ENCODE data around the gene SORCS3. TPM values are rescaled to one million over a fixed set of nuclear protein-coding genes. Genes with fewer than 3 reads are reported as not detected.

The SORCS3 gene
- total RNA-seq, 4 donors from 2014 or later: not detected

DNA sequence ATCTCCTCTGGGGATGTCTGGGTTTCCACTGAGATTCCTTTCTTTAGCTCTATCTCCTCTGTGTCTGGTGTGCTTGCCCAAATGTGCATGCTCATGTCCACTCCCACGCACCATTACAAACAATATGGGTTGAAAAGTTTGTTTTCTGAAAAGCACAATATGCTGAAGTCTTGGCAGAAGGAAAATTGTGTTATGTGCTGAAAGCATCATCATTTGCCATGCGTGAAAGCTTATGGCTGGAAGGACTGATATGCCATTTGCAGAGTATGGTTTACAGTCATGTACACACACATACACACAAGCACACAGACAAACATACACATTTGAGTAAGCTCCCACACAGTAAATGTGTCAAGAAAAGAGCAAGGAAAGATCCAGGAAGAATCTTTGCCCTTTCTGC, 231.6 kb downstream of the SORCS3 start:
- WGBS, 2 donors: 68 to 70% methylated on average over 2 of the region's 2 CpGs
- intact Hi-C loops (cut with DNase I): no loop called here
- Histone ChIP-seq H3K9me3 (no peaks in the 10 kb centered on the region), H3K27ac (no peak overlapping the region), H3K36me3 (no peaks in the 10 kb centered on the region), H3K27me3 (no peaks in the 10 kb centered on the region), H3K4me1 (no peaks in the 10 kb centered on the region), H3K4me3 (no peak overlapping the region)
- TF ChIP-seq, protein P1, sequence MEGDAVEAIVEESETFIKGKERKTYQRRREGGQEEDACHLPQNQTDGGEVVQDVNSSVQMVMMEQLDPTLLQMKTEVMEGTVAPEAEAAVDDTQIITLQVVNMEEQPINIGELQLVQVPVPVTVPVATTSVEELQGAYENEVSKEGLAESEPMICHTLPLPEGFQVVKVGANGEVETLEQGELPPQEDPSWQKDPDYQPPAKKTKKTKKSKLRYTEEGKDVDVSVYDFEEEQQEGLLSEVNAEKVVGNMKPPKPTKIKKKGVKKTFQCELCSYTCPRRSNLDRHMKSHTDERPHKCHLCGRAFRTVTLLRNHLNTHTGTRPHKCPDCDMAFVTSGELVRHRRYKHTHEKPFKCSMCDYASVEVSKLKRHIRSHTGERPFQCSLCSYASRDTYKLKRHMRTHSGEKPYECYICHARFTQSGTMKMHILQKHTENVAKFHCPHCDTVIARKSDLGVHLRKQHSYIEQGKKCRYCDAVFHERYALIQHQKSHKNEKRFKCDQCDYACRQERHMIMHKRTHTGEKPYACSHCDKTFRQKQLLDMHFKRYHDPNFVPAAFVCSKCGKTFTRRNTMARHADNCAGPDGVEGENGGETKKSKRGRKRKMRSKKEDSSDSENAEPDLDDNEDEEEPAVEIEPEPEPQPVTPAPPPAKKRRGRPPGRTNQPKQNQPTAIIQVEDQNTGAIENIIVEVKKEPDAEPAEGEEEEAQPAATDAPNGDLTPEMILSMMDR (IDR thresholded peaks at IDR 0.05): no peak
- TF ChIP-seq POLR2A (IDR thresholded peaks at IDR 0.05): no peak
- DNase-seq: no peak

DNA sequence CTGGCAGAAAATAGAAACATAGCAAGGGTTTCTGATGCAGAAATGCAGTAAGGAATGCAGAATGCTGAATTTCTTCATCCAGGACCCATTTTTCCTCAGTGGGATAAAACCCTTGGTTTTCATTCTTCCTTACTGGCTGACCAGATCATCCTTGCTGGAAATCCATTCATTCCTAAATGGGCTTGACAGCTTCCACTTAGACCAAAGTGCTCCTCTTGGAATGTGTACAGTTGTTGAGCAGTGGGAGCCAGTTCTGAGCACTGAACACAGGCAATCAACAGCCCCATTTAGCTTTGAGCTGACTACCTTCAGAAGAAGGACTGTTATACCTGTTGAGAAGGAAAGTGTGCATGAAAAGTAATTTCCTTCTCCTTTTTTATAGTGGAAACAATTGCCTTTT, 232.1 kb downstream of the SORCS3 start:
- no peak for DNase-seq
- no peak for TF ChIP-seq POLR2A (IDR thresholded peaks at IDR 0.05)
- TF ChIP-seq, protein P1 (IDR thresholded peaks at IDR 0.05): no peak
- no peaks in the 10 kb centered on the region for H3K27me3 ChIP-seq
- intact Hi-C loops (cut with DNase I): no loop called here
- H3K4me3 ChIP-seq: no peak overlapping the region
- H3K27ac ChIP-seq: no peak overlapping the region
- H3K9me3 ChIP-seq: no peaks in the 10 kb centered on the region
- no peaks in the 10 kb centered on the region for H3K36me3 ChIP-seq
- H3K4me1 ChIP-seq: no peaks in the 10 kb centered on the region

DNA sequence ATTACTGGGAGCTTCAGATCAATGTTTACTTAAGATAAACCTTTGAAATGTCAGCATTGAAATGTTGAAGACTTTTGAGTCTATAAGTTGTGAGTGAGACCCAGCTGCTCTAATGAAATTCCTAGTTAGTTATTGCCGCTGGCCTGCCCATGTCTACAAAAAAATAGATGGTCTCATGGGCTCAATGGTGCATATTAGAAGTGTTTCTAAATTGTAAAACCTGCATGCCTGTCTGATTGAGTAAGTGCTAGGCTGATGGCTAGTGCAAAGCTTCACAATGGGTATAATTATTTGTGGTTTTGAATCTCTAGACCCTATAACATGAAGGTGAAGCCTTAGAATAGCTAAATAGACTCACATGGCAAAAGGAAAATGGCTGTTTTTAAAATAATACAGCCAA, 234.5 kb downstream of the SORCS3 start:
- no peak overlapping the region for H3K4me3 ChIP-seq
- TF ChIP-seq POLR2A (IDR thresholded peaks at IDR 0.05): no peak
- TF ChIP-seq, protein P1 (IDR thresholded peaks at IDR 0.05): no peak
- no peaks in the 10 kb centered on the region for H3K27me3 ChIP-seq
- no peak for DNase-seq
- intact Hi-C loops (cut with DNase I): no loop called here
- H3K4me1 ChIP-seq: no peaks in the 10 kb centered on the region
- H3K9me3 ChIP-seq: no peaks in the 10 kb centered on the region
- no peaks in the 10 kb centered on the region for H3K36me3 ChIP-seq
- 47 to 73% methylated on average over 1 of the region's 1 CpG for WGBS, 2 donors
- no peak overlapping the region for H3K27ac ChIP-seq

DNA sequence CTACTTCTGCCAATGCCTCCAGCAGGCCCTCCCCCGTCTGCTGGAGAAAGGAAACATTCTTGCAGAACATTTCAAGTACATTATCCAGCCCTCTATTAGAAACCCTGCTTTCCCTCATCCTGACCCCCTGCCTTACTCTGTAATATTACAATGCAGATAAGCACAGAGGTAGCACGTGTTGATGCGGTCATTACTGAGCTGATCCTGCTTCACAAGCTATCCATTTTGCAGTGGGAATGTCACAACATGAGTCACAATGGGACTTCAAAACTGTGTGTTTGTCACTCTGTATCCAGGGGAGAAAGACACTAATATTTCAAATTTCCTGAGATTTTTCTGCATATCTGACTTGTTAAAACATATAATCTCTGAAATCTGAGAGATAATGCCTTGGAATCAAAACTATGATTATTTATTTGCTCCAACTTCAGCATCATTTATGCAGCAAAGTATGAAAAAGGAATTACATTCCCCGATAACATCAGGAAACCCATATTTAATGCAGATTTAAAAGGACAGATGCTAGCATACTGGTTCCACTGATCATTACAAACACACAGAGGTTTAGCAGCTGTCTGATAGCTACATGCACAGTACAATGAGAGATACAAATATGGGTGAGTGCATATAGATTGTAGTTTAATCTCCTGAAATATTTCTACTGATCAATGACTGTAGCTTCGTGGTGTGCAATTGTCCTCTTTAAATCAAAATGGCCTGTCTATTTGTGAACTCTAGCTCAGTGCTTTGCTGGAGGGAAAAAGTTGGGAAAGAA, 239.7 kb downstream of the SORCS3 start:
- H3K36me3 ChIP-seq: no peaks in the 10 kb centered on the region
- H3K27me3 ChIP-seq: no peaks in the 10 kb centered on the region
- no peak overlapping the region for H3K27ac ChIP-seq
- 52 to 58% methylated on average over 4 to 5 of the region's 5 CpGs for WGBS, 2 donors
- H3K9me3 ChIP-seq: no peaks in the 10 kb centered on the region
- intact Hi-C loops (cut with DNase I): no loop called here
- H3K4me1 ChIP-seq: no peaks in the 10 kb centered on the region
- DNase-seq: no peak
- TF ChIP-seq, protein P1 (IDR thresholded peaks at IDR 0.05): no peak
- TF ChIP-seq POLR2A (IDR thresholded peaks at IDR 0.05): no peak
- no peak overlapping the region for H3K4me3 ChIP-seq

DNA sequence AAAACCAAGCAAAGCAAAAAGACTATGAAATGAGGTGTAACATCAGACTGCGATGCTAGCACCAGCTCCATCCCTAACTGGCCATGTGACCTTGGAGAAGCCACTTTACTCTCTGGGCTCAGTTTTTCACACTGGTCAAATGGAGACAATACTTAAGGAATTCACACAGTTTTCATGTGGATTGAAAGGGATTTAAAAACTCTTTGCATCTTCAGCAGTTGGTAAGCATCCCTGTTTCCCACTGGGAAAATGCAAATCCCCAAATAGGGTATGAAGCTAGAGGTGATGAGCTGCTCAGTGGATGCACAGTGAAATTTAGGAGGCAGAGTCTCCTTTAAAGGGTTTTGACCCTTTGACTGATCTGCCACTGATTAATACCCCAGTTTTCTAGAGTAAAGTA, 240.7 kb downstream of the SORCS3 start:
- H3K4me1 ChIP-seq: no peaks in the 10 kb centered on the region
- no peak for DNase-seq
- intact Hi-C loops (cut with DNase I): no loop called here
- H3K27ac ChIP-seq: no peak overlapping the region
- H3K9me3 ChIP-seq: no peaks in the 10 kb centered on the region
- no peaks in the 10 kb centered on the region for H3K36me3 ChIP-seq
- H3K4me3 ChIP-seq: no peak overlapping the region
- 55 to 63% methylated on average over 1 of the region's 1 CpG for WGBS, 2 donors
- TF ChIP-seq, protein P1 (IDR thresholded peaks at IDR 0.05): no peak
- no peak for TF ChIP-seq POLR2A (IDR thresholded peaks at IDR 0.05)
- H3K27me3 ChIP-seq: no peaks in the 10 kb centered on the region

Data from esophagus squamous epithelium (tissue), 5 donors.